ENCODE results near the gene CHTOP.
"Not testable (repeated sequence)": the region's sequence is repeated elsewhere in the genome, so short reads cannot be mapped to it uniquely, and the experiment has no call there.

The CHTOP gene

GRCh38 chr1:153635872-153636271 lies 2.0 kb downstream of the CHTOP start:
- FAIRE-seq, result no peak

- no peak for FAIRE-seq
These were observed 2.4 kb downstream of the CHTOP start for GRCh38 chr1:153636312-153636711.

GRCh38 chr1:153638261-153638660 lies 4.4 kb downstream of the CHTOP start:
- no peak for FAIRE-seq

- FAIRE-seq, result no peak
These were observed 5.4 kb downstream of the CHTOP start for GRCh38 chr1:153639280-153639679.

GRCh38 chr1:153640213-153640612 lies 6.3 kb downstream of the CHTOP start:
- not testable (repeated sequence) for FAIRE-seq

GRCh38 chr1:153640861-153641260 lies 7.0 kb downstream of the CHTOP start:
- no peak for FAIRE-seq

GRCh38 chr1:153642161-153642560 lies 8.3 kb downstream of the CHTOP start:
- no peak for FAIRE-seq

GRCh38 chr1:153643100-153643499 lies 9.2 kb downstream of the CHTOP start:
- no peak for FAIRE-seq

- no peak for FAIRE-seq
These were observed 9.9 kb downstream of the CHTOP start for GRCh38 chr1:153643816-153644215.

- no peak for FAIRE-seq
These were observed 12.9 kb downstream of the CHTOP start for GRCh38 chr1:153646672-153647345.

- FAIRE-seq, result no peak
These were observed 13.5 kb downstream of the CHTOP start for GRCh38 chr1:153647346-153647714.

GRCh38 chr1:153648000-153648643 lies 14.3 kb downstream of the CHTOP start:
- no peak for FAIRE-seq

GRCh38 chr1:153649137-153649862 lies 15.4 kb downstream of the CHTOP start:
- no peak for FAIRE-seq

GRCh38 chr1:153649863-153650235 lies 16.0 kb downstream of the CHTOP start:
- FAIRE-seq, result no peak

GRCh38 chr1:153651771-153652170 lies 17.9 kb downstream of the CHTOP start:
- FAIRE-seq, result no peak

GRCh38 chr1:153652805-153653500 lies 19.1 kb downstream of the CHTOP start:
- no peak for FAIRE-seq

- no peak for FAIRE-seq
These were observed 21.5 kb downstream of the CHTOP start for GRCh38 chr1:153655333-153655732.

- peak; percentile 93 for FAIRE-seq
These were observed 24.7 kb downstream of the CHTOP start, which contains the start of gene SNAPIN for GRCh38 chr1:153658400-153659174. SNAPIN (plus strand) TSS chr1:153658703; CDS start chr1:153658744, 41 bp downstream.

GRCh38 chr1:153659175-153659534 lies 25.3 kb downstream of the CHTOP start:
- no peak for FAIRE-seq

- no peak for FAIRE-seq
These were observed 25.8 kb downstream of the CHTOP start for GRCh38 chr1:153659656-153660055.

- peak; percentile 29 for FAIRE-seq
These were observed 27.3 kb downstream of the CHTOP start for GRCh38 chr1:153661111-153661708.

- no peak for FAIRE-seq
These were observed 28.4 kb downstream of the CHTOP start for GRCh38 chr1:153662269-153662668.

Measured in TTC549 (cell line).